Heart left ventricle (tissue), 16 donors: ENCODE results near the gene COQ8A. TPM values are rescaled to one million over a fixed set of nuclear protein-coding genes. Genes with fewer than 3 reads are reported as not detected.

ENCODE experiments used
- ATAC-seq, 4 donors: fragments of 200-7000 bp; cut with Tn5 transposase; one replicate each; pipeline ENCODE4 v1.9.1; 2020 to 2022; ENCODE audit warnings: moderate library complexity in 4 of 4, mild to moderate bottlenecking in 3 of 4, moderate number of reproducible peaks in 1 of 4
- DNase-seq, 5 donors: peaks; one replicate each; pipeline ENCODE4 v3.0.0-alpha.2; 2020
- H3K27ac ChIP-seq, 12 donors: fragments of 200-600 bp; sonication (generic) in 4 of 12; one replicate each; pipeline versions ENCODE4 v1.5.0 to v1.8.0; 2016 to 2022; ENCODE audit warnings: mild to moderate bottlenecking in 2 of 12
- H3K27me3 ChIP-seq, 9 donors: fragments of 200-600 bp; sonication (generic) in 2 of 9; one replicate each; pipeline versions ENCODE4 v1.5.1 to v1.8.0; 2016 to 2022; ENCODE audit warnings: mild to moderate bottlenecking in 3 of 9
- H3K36me3 ChIP-seq, 9 donors: fragments of 200-600 bp; sonication (generic) in 2 of 9; one replicate each; pipeline versions ENCODE4 v1.5.0 to v1.8.0; 2018 to 2022; ENCODE audit warnings: mild to moderate bottlenecking in 2 of 9
- H3K4me1 ChIP-seq, 12 donors: fragments of 200-600 bp; sonication (generic) in 4 of 12; one replicate each; pipeline versions ENCODE4 v1.5.0 to v1.8.0; 2016 to 2022; ENCODE audit warnings: mild to moderate bottlenecking in 3 of 12
- H3K4me3 ChIP-seq, 12 donors: fragments of 200-600 bp; sonication (generic) in 4 of 12; one replicate each; pipeline versions ENCODE4 v1.5.0 to v1.8.0; 2017 to 2022; ENCODE audit warnings: mild to moderate bottlenecking in 9 of 12, moderate library complexity in 4 of 12
- H3K9me3 ChIP-seq, 12 donors: fragments of 200-600 bp; sonication (generic) in 4 of 12; one replicate each; pipeline versions ENCODE4 v1.5.0 to v1.8.0; 2016 to 2022; ENCODE audit warnings: mild to moderate bottlenecking in 1 of 12
- CTCF ChIP-seq, 12 donors: fragments of 200-600 bp; sonication (generic) in 4 of 12; IDR thresholded peaks; one replicate each; pipeline versions ENCODE4 v1.5.0 to v1.8.0; 2018 to 2022; ENCODE audit warnings: antibody characterized with exemption in 12 of 12, mild to moderate bottlenecking in 5 of 12
- POLR2A ChIP-seq, 2 donors: fragments of 450-650 bp; IDR thresholded peaks; one replicate each; pipeline ENCODE4 v1.6.1; 2017; ENCODE audit warnings: antibody characterized with exemption in 2 of 2, mild to moderate bottlenecking in 2 of 2, moderate library complexity in 2 of 2
- WGBS, 4 donors: extraction: QIAGEN DNeasy Blood & Tissue Kit in 2 of 4; methylation state at CpG; one replicate each; pipeline versions ENCODE4 v1.1.5 to v1.1.7; 2013 to 2018; 5-methylcytosine and 5-hydroxymethylcytosine counted together
- intact Hi-C, 10 donors: fragments of 100-400 bp; cut with DNase I; formaldehyde crosslinking; loops; one replicate each; pipeline versions ENCODE4 v1.11.1 to v1.14.2; 2022
- polyA plus RNA-seq, 2 donors: library from polyadenylated mRNA; stranded (reverse); fragments of 200-250 nt; gene quantifications; one replicate each; pipeline ENCODE4 v1.2.3, GENCODE V29; 2013
- total RNA-seq, 9 donors: library from RNA; depleted of rRNA in 2 of 9; stranded (reverse); fragments of >200 nt in 2 of 9; fragmentation: NEBNext Ultra II Directional in 3 of 9; extraction: Animal tissue kit (Norgen Biotek cat#: 25700) in 3 of 9; gene quantifications; one replicate each; pipeline versions ENCODE4 v1.1.0 to v1.2.4, GENCODE V29; 2016 to 2023
- donor health status: ischemic (EF 13 %, LVEDD 7.1; RV severe dilation, severe dysfunction).
- donor health status: healthy with polysubstance abuse.
- donor health status: DM: no; HTN: yes; CAD: no.
- donor health status: DM: no; HTN: no; CAD: no.
- donor health status: ischemic (EF 25% LVEDD 6.9; RV normal size, moderate dysfunction).
- donor health status: ischemic (EF 25% LVEDD 5.7; RV mildly dilated, moderate dysfunction).
- donor health status: healthy.
- donor health status: DM: yes; HTN: yes; CAD: no.
- donor health status: ischemic (EF 35%, LVEDD 5.7; RV mildly dilated, moderate dysfunction).
- donor health status: nonischemic (EF 11% LVEDD 7.7; RV severe dilation, severe dysfunction).
- donor health status: DM: yes; HTN: yes; CAD: no.
- donor health status: PGD.
- donor health status: ischemic (EF 29% LVEDD 5.4; RV normal size, mild dysfunction).
- donor health status: nonischemic (EF 23%, LVEDD 6.1; RV moderate dilation, normal function).

The COQ8A gene
- total and polyA plus RNA-seq, 11 donors: 141 to 915 (median 269) TPM

GRCh38 chr1:226980565-226981385 lies 40.7 kb downstream of the COQ8A start:
- WGBS, 4 donors: 59 to 71% (median 62%) methylated on average over 20 to 26 of the region's 26 CpGs
- no peak overlapping the region for H3K4me3 ChIP-seq
- no peaks in the 10 kb centered on the region for H3K9me3 ChIP-seq
- H3K36me3 ChIP-seq: peaks cover 0 to 47% (median 29%) of the 10 kb centered on the region in 9 donors
- no peak for TF ChIP-seq CTCF (IDR thresholded peaks at IDR 0.05)
- no peak for TF ChIP-seq POLR2A (IDR thresholded peaks at IDR 0.05)
- ATAC-seq (peak; percentile 10 to 53 (median 26)), DNase-seq (peak; percentile 60 to 85 (median 71))
- intact Hi-C loops: loop anchor here in 3 of 10 donors (5.0 kb wide), 1 partner anchor 38 kb away; the partner anchor contains the start of gene COQ8A (in 3 of the 3)
- H3K4me1 ChIP-seq: peaks cover 0 to 90% (median 42%) of the 10 kb centered on the region in 12 donors
- no peaks in the 10 kb centered on the region for H3K27me3 ChIP-seq
- peak overlapping the region; percentile 71 to 98 (median 92) for H3K27ac ChIP-seq

GRCh38 chr1:226981386-226981817 lies 41.3 kb downstream of the COQ8A start:
- TF ChIP-seq CTCF (IDR thresholded peaks at IDR 0.05) (no peak), POLR2A (IDR thresholded peaks at IDR 0.05) (no peak)
- DNase-seq: no peak
- Histone ChIP-seq H3K4me3 (no peak overlapping the region), H3K4me1 (peaks cover 0 to 92% (median 41%) of the 10 kb centered on the region in 12 donors), H3K27ac (peak overlapping the region in 11 of 12 donors; percentile 71 to 98 (median 94)), H3K36me3 (peaks cover 0 to 53% (median 35%) of the 10 kb centered on the region in 9 donors), H3K9me3 (no peaks in the 10 kb centered on the region), H3K27me3 (no peaks in the 10 kb centered on the region)
- intact Hi-C loops: loop anchor here in 3 of 10 donors (5.0 kb wide), 1 partner anchor 39 kb away; the partner anchor contains the start of gene COQ8A (in 3 of the 3)
- ATAC-seq: no peak
- 80 to 89% (median 84%) methylated on average over 11 to 12 of the region's 12 CpGs for WGBS, 4 donors

GRCh38 chr1:226981838-226982237 lies 41.7 kb downstream of the COQ8A start:
- ATAC-seq (no peak), DNase-seq (no peak)
- WGBS, 4 donors: 89 to 94% (median 92%) methylated on average over 18 of the region's 18 CpGs
- H3K27me3 ChIP-seq: no peaks in the 10 kb centered on the region
- TF ChIP-seq POLR2A (IDR thresholded peaks at IDR 0.05) (no peak), CTCF (IDR thresholded peaks at IDR 0.05) (no peak)
- no peaks in the 10 kb centered on the region for H3K9me3 ChIP-seq
- intact Hi-C loops: loop anchor here in 3 of 10 donors (5.0 kb wide), 1 partner anchor 40 kb away; the partner anchor contains the start of gene COQ8A (in 3 of the 3)
- peaks cover 0 to 93% (median 41%) of the 10 kb centered on the region in 12 donors for H3K4me1 ChIP-seq
- peaks cover 0 to 57% (median 39%) of the 10 kb centered on the region in 9 donors for H3K36me3 ChIP-seq
- no peak overlapping the region for H3K4me3 ChIP-seq
- H3K27ac ChIP-seq: peak overlapping the region in 7 of 12 donors; percentile 42 to 97 (median 94)
